MM.1S (cell line): Measurements from ENCODE around the gene FXYD3.

ENCODE experiments used
- DNase-seq: peaks from one replicate; pipeline ENCODE4 v3.0.0-alpha.2; 2015
- H2AFZ ChIP-seq: fragments of 300-600 bp; sonication (generic); 2 replicates; pipeline ENCODE4 v1.6.0; 2016; ENCODE audit warnings: antibody characterized with exemption, low read length
- H3F3A ChIP-seq: fragments of 300-600 bp; sonication (generic); 2 replicates; pipeline ENCODE4 v1.6.1; 2016; ENCODE audit warnings: mild to moderate bottlenecking, antibody characterized with exemption, low read length, moderate library complexity, mixed read lengths; ENCODE audit not compliant: insufficient read depth
- H3K27ac ChIP-seq: fragments of 300-600 bp; sonication (generic); 2 replicates; pipeline ENCODE4 v1.5.1; 2016; ENCODE audit warnings: mild to moderate bottlenecking, low read length
- H3K27me3 ChIP-seq: fragments of 300-600 bp; sonication (generic); replicated peaks from 2 replicates; pipeline ENCODE4 v1.6.0; 2016; ENCODE audit warnings: low read length; ENCODE audit not compliant: insufficient read depth
- H3K36me3 ChIP-seq: fragments of 300-600 bp; sonication (generic); replicated peaks from 2 replicates; pipeline ENCODE4 v1.6.1; 2016; ENCODE audit warnings: mild to moderate bottlenecking, low read length, mixed read lengths; ENCODE audit not compliant: insufficient read depth
- H3K4me1 ChIP-seq: fragments of 300-600 bp; sonication (generic); 2 replicates; pipeline ENCODE4 v1.6.1; 2016; ENCODE audit warnings: low read length, mixed read lengths
- H3K4me2 ChIP-seq: fragments of 300-600 bp; sonication (generic); 2 replicates; pipeline ENCODE4 v1.6.0; 2016; ENCODE audit warnings: low read depth, low read length
- H3K4me3 ChIP-seq: fragments of 300-600 bp; sonication (generic); 2 replicates; pipeline ENCODE4 v1.5.1; 2016; ENCODE audit warnings: low read length, mixed read lengths
- H3K79me2 ChIP-seq: fragments of 300-600 bp; sonication (generic); 2 replicates; pipeline ENCODE4 v1.6.1; 2016; ENCODE audit warnings: mixed run types, low read length, mixed read lengths
- H3K9ac ChIP-seq: fragments of 300-600 bp; sonication (generic); 2 replicates; pipeline ENCODE4 v1.6.1; 2016; ENCODE audit warnings: low read length, mixed read lengths
- H3K9me2 ChIP-seq: fragments of 300-600 bp; sonication (generic); replicated peaks from 2 replicates; pipeline ENCODE4 v1.6.1; 2016; ENCODE audit warnings: mild to moderate bottlenecking, low read length, mixed read lengths; ENCODE audit not compliant: insufficient read depth
- H3K9me3 ChIP-seq: fragments of 300-600 bp; sonication (generic); replicated peaks from 2 replicates; pipeline ENCODE4 v1.6.1; 2016; ENCODE audit warnings: mild to moderate bottlenecking, low read length, mixed read lengths; ENCODE audit not compliant: insufficient read depth
- H4K20me1 ChIP-seq: fragments of 300-600 bp; sonication (generic); 2 replicates; pipeline ENCODE4 v1.6.1; 2016; ENCODE audit warnings: mild to moderate bottlenecking, low read length, moderate library complexity, mixed read lengths; ENCODE audit not compliant: insufficient read depth
- CTCF ChIP-seq: fragments of 300-600 bp; sonication (generic); IDR thresholded peaks from 2 replicates; pipeline ENCODE4 v1.5.1; 2016; ENCODE audit warnings: antibody characterized with exemption, low read length, mixed read lengths
- EZH2 ChIP-seq: fragments of 300-600 bp; sonication (generic); optimal IDR thresholded peaks from 2 replicates; pipeline ENCODE3; 2017; ENCODE audit warnings: low read depth, mild to moderate bottlenecking, antibody characterized with exemption, low read length, mixed read lengths
- EZH2phosphoT487 ChIP-seq: fragments of 300-600 bp; sonication (generic); IDR thresholded peaks from 2 replicates; pipeline ENCODE4 v1.6.1; 2018; ENCODE audit warnings: antibody characterized with exemption, low read length

FXYD3 gene

GRCh38 chr19:35106898-35107541, 8.6 kb upstream of the FXYD3 start:
- Histone ChIP-seq H3K79me2 (no peaks in the 10 kb centered on the region), H3K9me3 (no peaks in the 10 kb centered on the region), H3K27ac (no peak overlapping the region), H3K4me3 (no peak overlapping the region), H2AFZ (no peak overlapping the region), H3K36me3 (no peaks in the 10 kb centered on the region), H3K9me2 (no peaks in the 10 kb centered on the region), H4K20me1 (no peaks in the 10 kb centered on the region), H3F3A (no peaks in the 10 kb centered on the region), H3K4me1 (no peaks in the 10 kb centered on the region), H3K4me2 (no peak overlapping the region), H3K9ac (no peak overlapping the region), H3K27me3 (peaks cover 68% of the 10 kb centered on the region)
- TF ChIP-seq CTCF (no peak), EZH2phosphoT487 (no peak), EZH2 (no peak)
- no peak for DNase-seq

GRCh38 chr19:35107545-35107944, 8.1 kb upstream of the FXYD3 start:
- Histone ChIP-seq H3K36me3 (no peaks in the 10 kb centered on the region), H4K20me1 (no peaks in the 10 kb centered on the region), H3K9ac (no peak overlapping the region), H3K9me2 (no peaks in the 10 kb centered on the region), H3K27ac (no peak overlapping the region), H3K4me2 (no peak overlapping the region), H2AFZ (no peak overlapping the region), H3K4me1 (no peaks in the 10 kb centered on the region), H3K4me3 (no peak overlapping the region), H3K79me2 (no peaks in the 10 kb centered on the region), H3K27me3 (peaks cover 72% of the 10 kb centered on the region), H3F3A (no peaks in the 10 kb centered on the region), H3K9me3 (no peaks in the 10 kb centered on the region)
- DNase-seq: no peak
- TF ChIP-seq EZH2phosphoT487 (no peak), EZH2 (no peak), CTCF (no peak)

- no peaks in the 10 kb centered on the region for H3K9me3 ChIP-seq
- no peaks in the 10 kb centered on the region for H3K36me3 ChIP-seq
- H3K4me1 ChIP-seq: no peaks in the 10 kb centered on the region
- no peak overlapping the region for H3K9ac ChIP-seq
- H3K4me3 ChIP-seq: no peak overlapping the region
- no peaks in the 10 kb centered on the region for H4K20me1 ChIP-seq
- H3K27me3 ChIP-seq: peaks cover 69% of the 10 kb centered on the region
- no peak overlapping the region for H2AFZ ChIP-seq
- no peaks in the 10 kb centered on the region for H3K79me2 ChIP-seq
- no peak for TF ChIP-seq EZH2
- no peak for TF ChIP-seq EZH2phosphoT487
- TF ChIP-seq CTCF: no peak
- no peaks in the 10 kb centered on the region for H3F3A ChIP-seq
- no peaks in the 10 kb centered on the region for H3K9me2 ChIP-seq
- H3K27ac ChIP-seq: no peak overlapping the region
- H3K4me2 ChIP-seq: no peak overlapping the region
- DNase-seq: no peak
These were observed 6.9 kb upstream of the FXYD3 start for GRCh38 chr19:35108730-35109129.
